CD4-positive, alpha-beta memory T cell (primary cell): ENCODE results near the gene ILK. TPM values are rescaled to one million over a fixed set of nuclear protein-coding genes. Genes with fewer than 3 reads are reported as not detected.

Experiments used
- CTCF ChIA-PET: fragments of 350-600 bp; sonication (Branson Sonifier 250); formaldehyde crosslinking; loops from one replicate; lab custom pipeline; 2021; ENCODE audit warnings: inconsistent platforms; ENCODE audit not compliant: partially characterized antibody; lab: Charles Lee
- POLR2A ChIA-PET: fragments of 350-600 bp; sonication (Branson Sonifier 250); formaldehyde crosslinking; loops from one replicate; lab custom pipeline; 2021; ENCODE audit not compliant: partially characterized antibody; lab: Charles Lee
- DNase-seq, 5 donors: peaks; one replicate each; pipeline versions ENCODE4 v3.0.0 to v3.0.0-alpha.2; 2020 to 2022; ENCODE audit warnings: mixed read lengths in 1 of 5
- H3K27ac ChIP-seq: one replicate; pipeline ENCODE4 v1.7.0; 2013; ENCODE audit warnings: low read depth, low read length
- H3K27me3 ChIP-seq: 2 replicates; pipeline ENCODE4 v1.7.0; 2013; ENCODE audit warnings: mild to moderate bottlenecking, low read length, moderate library complexity; ENCODE audit not compliant: insufficient read depth
- H3K36me3 ChIP-seq: 2 replicates; pipeline ENCODE4 v1.7.0; 2013; ENCODE audit warnings: mild to moderate bottlenecking, low read length, moderate library complexity; ENCODE audit not compliant: insufficient read depth
- H3K4me1 ChIP-seq: 2 replicates; pipeline ENCODE4 v1.7.0; 2013; ENCODE audit warnings: mild to moderate bottlenecking, low read length, moderate library complexity; ENCODE audit not compliant: insufficient read depth
- H3K4me3 ChIP-seq, 2 donors: one replicate each; pipeline ENCODE4 v1.7.0; 2013; ENCODE audit warnings: low read length in 2 of 2, mild to moderate bottlenecking in 1 of 2
- H3K9me3 ChIP-seq, 2 donors: one replicate each; pipeline ENCODE4 v1.7.0; 2013; ENCODE audit warnings: low read length in 2 of 2, control low read depth in 1 of 2; ENCODE audit not compliant: control insufficient read depth in 1 of 2
- H3K27ac Mint-ChIP-seq, 7 donors: one replicate each; pipeline ENCODE4 v1.8.0; 2020 to 2021; ENCODE audit warnings: mixed read lengths in 7 of 7, mild to moderate bottlenecking in 6 of 7, inconsistent platforms in 3 of 7, moderate library complexity in 3 of 7
- H3K27me3 Mint-ChIP-seq, 2 donors: one replicate each; pipeline ENCODE4 v1.8.0; 2020 to 2021; ENCODE audit warnings: mixed read lengths in 2 of 2
- H3K36me3 Mint-ChIP-seq, 2 donors: one replicate each; pipeline ENCODE4 v1.8.0; 2020 to 2021; ENCODE audit warnings: mixed read lengths in 2 of 2, inconsistent platforms in 1 of 2, mild to moderate bottlenecking in 1 of 2
- H3K4me1 Mint-ChIP-seq, 4 donors: one replicate each; pipeline ENCODE4 v1.8.0; 2020 to 2021; ENCODE audit warnings: mixed read lengths in 4 of 4, mild to moderate bottlenecking in 1 of 4
- H3K4me3 Mint-ChIP-seq, 8 donors: one replicate each; pipeline ENCODE4 v1.8.0; 2020 to 2021; ENCODE audit warnings: mixed read lengths in 8 of 8, mild to moderate bottlenecking in 7 of 8, moderate library complexity in 6 of 8, inconsistent platforms in 3 of 8
- H3K9me3 Mint-ChIP-seq, 8 donors: one replicate each; pipeline ENCODE4 v1.8.0; 2020 to 2021; ENCODE audit warnings: mixed read lengths in 8 of 8, mild to moderate bottlenecking in 5 of 8, inconsistent platforms in 3 of 8, moderate library complexity in 1 of 8
- intact Hi-C: fragments of 100-400 bp; cut with micrococcal nuclease; formaldehyde crosslinking; loops from one replicate; pipeline ENCODE4 v1.15.1; 2023
- polyA plus RNA-seq, 2 donors: library from polyadenylated mRNA; unstranded; fragments of 300-500 nt; fragmentation: Illumina TruSeq; gene quantifications; one replicate each; pipeline ENCODE4 v1.2.3, GENCODE V29; 2021
- total RNA-seq, 2 experiments: library from RNA; stranded (reverse); gene quantifications; one replicate each; pipeline ENCODE4 v1.2.3, GENCODE V29; 2021

Gene ILK
- total RNA-seq, result 100 to 1,000 TPM; 131 to 132 TPM
- 100 to 1,000 TPM; 121 to 129 TPM for polyA plus RNA-seq

DNA sequence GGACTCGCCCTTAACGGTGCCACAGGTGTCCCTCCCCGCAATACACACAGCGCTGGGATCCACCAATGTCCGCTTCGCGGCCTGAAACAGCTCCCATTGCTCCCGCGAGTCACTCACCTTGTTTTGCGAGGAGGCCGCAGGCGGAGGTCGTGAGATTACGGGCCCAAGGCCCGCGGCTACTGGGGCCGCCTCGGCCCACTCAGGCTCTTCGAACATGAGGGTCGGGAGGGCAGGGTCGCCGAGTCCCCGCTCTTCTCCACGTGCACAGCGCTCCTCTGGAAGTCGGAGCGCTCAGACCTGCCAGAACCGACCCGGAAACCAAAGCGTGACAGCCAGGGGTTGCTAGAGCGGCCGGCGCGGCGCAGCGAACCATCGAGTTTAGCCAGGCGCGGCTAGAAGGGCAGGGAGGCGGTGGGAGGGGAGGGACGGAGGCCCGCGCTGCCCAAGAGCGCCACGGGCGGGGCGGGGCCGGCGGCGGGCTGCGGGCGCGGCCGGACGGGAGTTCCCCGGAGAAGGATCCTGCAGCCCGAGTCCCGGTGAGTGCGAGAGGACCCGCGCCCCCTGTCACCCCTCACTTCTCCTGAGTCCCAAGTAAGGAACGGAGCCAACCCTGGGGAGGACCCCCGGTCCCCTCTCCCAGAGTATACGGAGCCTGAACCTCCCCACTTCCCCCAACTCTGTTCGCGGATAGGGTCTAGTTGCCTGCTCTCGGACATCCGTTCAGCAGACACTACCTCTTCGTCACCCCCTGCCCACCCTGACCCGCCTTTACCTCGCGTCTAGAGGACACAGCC, at the start of gene ILK, which contains the start of gene RRP8:
Gene ILK (plus strand): TSS at position 488 of the 794 bp plus-strand sequence. CDS start 498 bp downstream, outside the sequence.
Gene RRP8 (minus strand): TSS at position 330 of the 794 bp plus-strand sequence. CDS start 114 bp downstream, at position 216.
- Mint-ChIP-seq H3K4me3 (no peak within 1 kb of the TSS), H3K36me3 (peaks cover 16 to 41% of the 10 kb centered on the region in 2 donors), H3K9me3 (no peaks in the 10 kb centered on the region), H3K27ac (no peak within 1 kb of the TSS), H3K27me3 (no peaks in the 10 kb centered on the region), H3K4me1 (peaks cover 10 to 34% (median 20%) of the 10 kb centered on the region in 4 donors)
- intact Hi-C loops, result loop anchor here (1.0 to 5.0 kb wide), 10 partner anchors 9 to 369 kb away; partner anchors contain the start of genes ARFIP2, FHIP1B, MRPL17 and TAF10
- Histone ChIP-seq H3K4me1 (peaks cover 62% of the 10 kb centered on the region), H3K4me3 (peak within 1 kb of the TSS; percentile 94 to 96), H3K36me3 (peaks cover 41% of the 10 kb centered on the region), H3K27ac (peak within 1 kb of the TSS; percentile 85), H3K9me3 (no peaks in the 10 kb centered on the region), H3K27me3 (no peaks in the 10 kb centered on the region)
- ChIA-PET CTCF (interaction anchor here (0.9 to 7.6 kb wide), 27 partner anchors 8 to 165 kb away, joined by 3 to 109 read pairs (median 6); partner anchors contain the start of genes ARFIP2, MRPL17, TAF10 and TIMM10B), POLR2A (interaction anchor here (0.6 to 9.6 kb wide), 21 partner anchors 9 to 225 kb away, joined by 3 to 132 read pairs (median 7); partner anchors contain the start of genes APBB1, DCHS1, MRPL17 and SMPD1)
- peak; percentile 82 to 86 (median 85) for DNase-seq

DNA sequence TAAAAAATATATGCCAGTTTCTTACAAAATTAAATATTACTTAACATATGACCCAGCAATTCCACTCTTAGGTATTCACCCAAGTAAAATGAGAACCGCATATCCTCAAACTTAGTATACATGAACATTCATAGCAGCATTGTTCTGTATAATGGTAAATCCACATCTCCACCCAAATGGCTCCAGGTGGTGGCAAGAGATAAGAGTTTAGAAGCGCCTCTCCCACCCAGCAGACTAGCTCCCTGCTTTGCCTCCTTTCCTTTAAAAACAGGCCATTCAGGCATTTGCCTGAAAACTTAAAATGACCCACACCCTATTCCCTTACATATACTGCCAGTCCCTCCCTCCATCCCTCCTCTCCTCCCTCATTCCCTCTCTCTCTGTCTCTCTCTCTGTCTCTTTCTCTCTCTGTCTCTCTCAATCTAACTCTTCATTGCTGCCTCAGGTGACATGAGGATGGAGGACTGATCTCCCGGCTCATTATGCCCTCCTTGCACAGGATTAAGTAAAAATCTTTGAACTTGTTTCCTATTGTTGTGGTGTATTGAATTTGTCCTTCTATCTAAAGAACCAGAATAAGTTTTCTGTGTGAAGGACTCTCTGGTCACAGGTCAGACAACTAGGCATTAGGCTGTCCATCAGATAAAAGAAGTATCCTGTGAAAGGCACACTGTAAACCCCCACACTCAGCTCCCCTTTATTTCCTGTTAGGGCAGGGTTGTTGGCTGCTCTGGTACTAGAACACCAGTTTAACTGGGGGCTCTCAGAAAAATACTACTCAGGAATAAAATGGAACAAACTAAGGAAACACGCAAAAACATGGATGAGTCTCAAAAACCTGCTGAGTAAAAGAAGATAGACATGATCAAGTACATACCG, 48.5 kb upstream of the ILK start:
- Histone ChIP-seq H3K9me3 (no peaks in the 10 kb centered on the region), H3K4me1 (no peaks in the 10 kb centered on the region), H3K36me3 (no peaks in the 10 kb centered on the region), H3K27ac (no peak overlapping the region), H3K4me3 (no peak overlapping the region), H3K27me3 (no peaks in the 10 kb centered on the region)
- Mint-ChIP-seq H3K4me1 (no peaks in the 10 kb centered on the region), H3K36me3 (peaks cover 10 to 13% of the 10 kb centered on the region in 2 donors), H3K27me3 (no peaks in the 10 kb centered on the region), H3K4me3 (no peak overlapping the region), H3K9me3 (no peaks in the 10 kb centered on the region), H3K27ac (peak overlapping the region in 1 of 7 donors; percentile 78)
- intact Hi-C loops, result no loop called here
- POLR2A ChIA-PET, result no interaction called here
- DNase-seq, result no peak
- CTCF ChIA-PET, result no interaction called here

GRCh38 chr11:6556139-6556949, 47.2 kb upstream of the ILK start:
- ChIA-PET CTCF (no interaction called here), POLR2A (no interaction called here)

DNA sequence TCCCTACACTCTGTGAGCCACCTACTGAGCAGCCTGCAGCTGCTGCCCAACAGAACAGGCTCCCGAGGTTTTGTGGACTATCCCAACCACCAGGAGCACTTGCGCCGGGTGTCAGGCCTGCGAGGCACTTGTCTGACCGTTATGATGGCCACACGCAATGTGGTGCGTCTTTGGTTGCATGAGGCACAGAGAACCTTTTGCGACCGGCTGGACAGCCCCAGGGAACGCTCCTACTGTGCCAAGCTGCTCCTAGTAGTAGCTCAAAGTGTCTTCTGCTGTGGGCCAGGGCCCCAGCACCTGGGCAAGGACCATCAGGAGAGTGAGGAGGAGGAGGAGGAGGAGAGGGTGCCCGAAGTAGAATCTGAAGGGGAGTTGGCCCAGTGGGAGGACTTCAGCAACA, 46.5 kb upstream of the ILK start:
- H3K9me3 ChIP-seq, result no peaks in the 10 kb centered on the region
- H3K27me3 ChIP-seq, result no peaks in the 10 kb centered on the region
- no peak overlapping the region for H3K27ac ChIP-seq
- Mint-ChIP-seq H3K27me3 (no peaks in the 10 kb centered on the region), H3K4me1 (no peaks in the 10 kb centered on the region), H3K4me3 (no peak overlapping the region), H3K27ac (peak overlapping the region in 1 of 7 donors; percentile 51), H3K36me3 (peaks cover 10 to 20% of the 10 kb centered on the region in 2 donors), H3K9me3 (no peaks in the 10 kb centered on the region)
- no peak for DNase-seq
- no peak overlapping the region for H3K4me3 ChIP-seq
- intact Hi-C loops, result no loop called here
- CTCF ChIA-PET, result interaction anchor here (2.0 kb wide), 1 partner anchor 26 kb away, joined by 6 read pairs; no protein-coding TSS in a partner anchor
- H3K4me1 ChIP-seq, result no peaks in the 10 kb centered on the region
- H3K36me3 ChIP-seq, result no peaks in the 10 kb centered on the region
- POLR2A ChIA-PET, result no interaction called here

More at GRCh38 chr11:6556139-6556949, 47.2 kb upstream of the ILK start:
- Histone ChIP-seq H3K4me3 (no peak overlapping the region), H3K4me1 (no peaks in the 10 kb centered on the region), H3K27me3 (no peaks in the 10 kb centered on the region), H3K27ac (no peak overlapping the region), H3K9me3 (no peaks in the 10 kb centered on the region), H3K36me3 (no peaks in the 10 kb centered on the region)
- DNase-seq, result no peak
- Mint-ChIP-seq H3K36me3 (peaks cover 10 to 16% of the 10 kb centered on the region in 2 donors), H3K9me3 (no peaks in the 10 kb centered on the region), H3K4me1 (no peaks in the 10 kb centered on the region), H3K27me3 (no peaks in the 10 kb centered on the region), H3K27ac (no peak overlapping the region), H3K4me3 (no peak overlapping the region)
- intact Hi-C loops, result no loop called here

- H3K4me1 Mint-ChIP-seq, result no peaks in the 10 kb centered on the region
Observed at GRCh38 chr11:6557761-6558674, 45.6 kb upstream of the ILK start.

GRCh38 chr11:6559369-6559768, 44.2 kb upstream of the ILK start:
- Mint-ChIP-seq H3K27me3 (no peaks in the 10 kb centered on the region), H3K4me1 (no peaks in the 10 kb centered on the region), H3K4me3 (no peak overlapping the region), H3K9me3 (no peaks in the 10 kb centered on the region), H3K36me3 (peaks cover 17 to 26% of the 10 kb centered on the region in 2 donors), H3K27ac (no peak overlapping the region)
- no peak overlapping the region for H3K4me3 ChIP-seq
- H3K9me3 ChIP-seq, result no peaks in the 10 kb centered on the region
- POLR2A ChIA-PET, result no interaction called here
- no peaks in the 10 kb centered on the region for H3K36me3 ChIP-seq
- no peak overlapping the region for H3K27ac ChIP-seq
- intact Hi-C loops, result no loop called here
- CTCF ChIA-PET, result no interaction called here
- H3K27me3 ChIP-seq, result no peaks in the 10 kb centered on the region
- no peaks in the 10 kb centered on the region for H3K4me1 ChIP-seq
- DNase-seq, result no peak

More at GRCh38 chr11:6557761-6558674, 45.6 kb upstream of the ILK start:
- H3K36me3 Mint-ChIP-seq, result peaks cover 17 to 23% of the 10 kb centered on the region in 2 donors
- ChIA-PET CTCF (interaction anchor here (1.6 to 2.0 kb wide), 2 partner anchors 10 to 27 kb away, joined by 4 to 6 read pairs; no protein-coding TSS in a partner anchor), POLR2A (no interaction called here)
- Histone ChIP-seq H3K4me3 (no peak overlapping the region), H3K4me1 (no peaks in the 10 kb centered on the region), H3K9me3 (no peaks in the 10 kb centered on the region), H3K27me3 (no peaks in the 10 kb centered on the region), H3K27ac (no peak overlapping the region), H3K36me3 (no peaks in the 10 kb centered on the region)
- intact Hi-C loops, result no loop called here
- no peaks in the 10 kb centered on the region for H3K27me3 Mint-ChIP-seq
- DNase-seq, result no peak
- no peak overlapping the region for H3K4me3 Mint-ChIP-seq
- H3K9me3 Mint-ChIP-seq, result no peaks in the 10 kb centered on the region
- H3K27ac Mint-ChIP-seq, result no peak overlapping the region
